OCI-LY7 (cell line): ENCODE data around the gene L3MBTL3.

Experiments used
- EZH2phosphoT487 ChIP-seq: fragments of 200-600 bp; sonication (generic); IDR thresholded peaks from 2 replicates; pipeline ENCODE4 v1.6.1; 2018; ENCODE audit warnings: low read depth, borderline replicate concordance, mild to moderate bottlenecking, mixed run types, antibody characterized with exemption, low read length, moderate library complexity, mixed read lengths
- TF ChIP-seq, protein P1 (sequence below): fragments of 200-600 bp; sonication (generic); conservative IDR thresholded peaks from 2 replicates; pipeline ENCODE4 v1.5.1; 2014; ENCODE audit warnings: mild to moderate bottlenecking, antibody characterized with exemption, low read length, moderate library complexity, mixed read lengths

DNA sequence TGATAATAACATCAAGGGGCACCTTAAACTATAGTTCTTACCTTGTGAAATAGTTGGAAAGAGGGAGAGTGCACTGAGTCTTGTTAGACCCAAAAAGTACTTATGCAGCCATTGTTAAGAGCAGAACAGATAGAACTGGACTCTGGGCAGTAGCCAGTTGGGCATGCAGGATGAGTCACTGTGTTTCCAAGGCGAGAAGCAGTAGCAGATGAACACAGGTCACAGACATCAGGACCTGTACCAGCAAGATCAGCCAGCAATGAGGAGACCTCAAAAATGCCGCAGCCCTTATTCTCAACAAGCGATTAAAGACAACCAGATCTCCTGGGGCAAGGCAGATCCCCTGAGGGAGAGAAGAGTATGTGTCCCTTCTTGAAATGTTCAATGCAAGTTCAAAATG lies 125.3 kb downstream of the L3MBTL3 start:
- TF ChIP-seq, protein P1, sequence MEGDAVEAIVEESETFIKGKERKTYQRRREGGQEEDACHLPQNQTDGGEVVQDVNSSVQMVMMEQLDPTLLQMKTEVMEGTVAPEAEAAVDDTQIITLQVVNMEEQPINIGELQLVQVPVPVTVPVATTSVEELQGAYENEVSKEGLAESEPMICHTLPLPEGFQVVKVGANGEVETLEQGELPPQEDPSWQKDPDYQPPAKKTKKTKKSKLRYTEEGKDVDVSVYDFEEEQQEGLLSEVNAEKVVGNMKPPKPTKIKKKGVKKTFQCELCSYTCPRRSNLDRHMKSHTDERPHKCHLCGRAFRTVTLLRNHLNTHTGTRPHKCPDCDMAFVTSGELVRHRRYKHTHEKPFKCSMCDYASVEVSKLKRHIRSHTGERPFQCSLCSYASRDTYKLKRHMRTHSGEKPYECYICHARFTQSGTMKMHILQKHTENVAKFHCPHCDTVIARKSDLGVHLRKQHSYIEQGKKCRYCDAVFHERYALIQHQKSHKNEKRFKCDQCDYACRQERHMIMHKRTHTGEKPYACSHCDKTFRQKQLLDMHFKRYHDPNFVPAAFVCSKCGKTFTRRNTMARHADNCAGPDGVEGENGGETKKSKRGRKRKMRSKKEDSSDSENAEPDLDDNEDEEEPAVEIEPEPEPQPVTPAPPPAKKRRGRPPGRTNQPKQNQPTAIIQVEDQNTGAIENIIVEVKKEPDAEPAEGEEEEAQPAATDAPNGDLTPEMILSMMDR, result no peak
- no peak for TF ChIP-seq EZH2phosphoT487
